Panc1 (cell line): Measurements from ENCODE around the gene PCDHGC3. TPM values are rescaled to one million over a fixed set of nuclear protein-coding genes. Genes with fewer than 3 reads are reported as not detected.

ENCODE experiments used
- ATAC-seq: fragments of 200-7000 bp; cut with Tn5 transposase; 2 replicates; pipeline ENCODE4 v1.9.1; 2020; ENCODE audit warnings: mild to moderate bottlenecking, moderate library complexity
- BruUV-seq: library from RNA; stranded (reverse); fragments of 400-500 nt; replicated peaks from 2 replicates; lab custom pipeline; 2021; lab: Mats Ljungman, UMichigan
- CTCF ChIA-PET: fragments of 300-600 bp; sonication (Branson Sonifier 250); formaldehyde crosslinking; loops from one replicate; lab custom pipeline; 2022; ENCODE audit warnings: antibody characterized with exemption; lab: Charles Lee
- POLR2A ChIA-PET: fragments of 300-600 bp; sonication (Branson Sonifier 250); formaldehyde crosslinking; loops from one replicate; lab custom pipeline; 2022; ENCODE audit warnings: antibody characterized with exemption; lab: Charles Lee
- DNase-seq: peaks from one replicate; pipeline ENCODE4 v3.0.0-alpha.2; 2010; ENCODE audit warnings: low read depth, low spot score
- H3K27ac ChIP-seq: 2 replicates; pipeline ENCODE4 v1.5.1; 2011; ENCODE audit warnings: mild to moderate bottlenecking, low read length, inconsistent platforms
- H3K27me3 ChIP-seq: fragments of 200-500 bp; sonication (Bioruptor generic); 2 replicates; pipeline ENCODE4 v1.6.0; 2014; ENCODE audit warnings: low read length, inconsistent platforms; ENCODE audit not compliant: control insufficient read depth, insufficient read depth
- H3K36me3 ChIP-seq: fragments of 200-500 bp; sonication (Bioruptor generic); 2 replicates; pipeline ENCODE4 v1.5.1; 2014; ENCODE audit warnings: inconsistent platforms, mild to moderate bottlenecking, low read length, moderate library complexity; ENCODE audit not compliant: control insufficient read depth, insufficient read depth
- H3K4me1 ChIP-seq: 2 replicates; pipeline ENCODE4 v1.5.1; 2011; ENCODE audit warnings: inconsistent platforms, mild to moderate bottlenecking, low read length, moderate library complexity; ENCODE audit not compliant: control insufficient read depth, insufficient read depth
- H3K4me3 ChIP-seq, 2 experiments: 2 replicates each; pipeline ENCODE4 v1.5.1; 2011 to 2012; ENCODE audit warnings: low read depth in 2 of 2, low read length in 2 of 2, mild to moderate bottlenecking in 2 of 2, inconsistent platforms in 1 of 2, moderate library complexity in 1 of 2
- H3K9me3 ChIP-seq: fragments of 200-500 bp; sonication (Bioruptor generic); 2 replicates; pipeline ENCODE4 v1.5.1; 2014; ENCODE audit warnings: low read depth, mild to moderate bottlenecking, inconsistent platforms, low read length, moderate library complexity; ENCODE audit not compliant: control insufficient read depth, insufficient read depth
- POLR2AphosphoS5 ChIP-seq: IDR thresholded peaks from 2 replicates; pipeline ENCODE4 v1.6.1; 2012; ENCODE audit warnings: mild to moderate bottlenecking, low read depth, low read length, moderate library complexity
- REST ChIP-seq, 2 experiments: IDR thresholded peaks; 2 replicates each; pipeline ENCODE4 v1.6.1; 2011 to 2012; ENCODE audit warnings: low read depth in 2 of 2, control low read depth in 1 of 2, low read length in 1 of 2, mild to moderate bottlenecking in 1 of 2, moderate library complexity in 1 of 2; ENCODE audit not compliant: insufficient read depth in 1 of 2
- SIN3A ChIP-seq: IDR thresholded peaks from 2 replicates; pipeline ENCODE4 v1.6.1; 2012; ENCODE audit warnings: low read depth, mild to moderate bottlenecking, low read length, moderate library complexity, borderline replicate concordance; ENCODE audit not compliant: insufficient read depth
- TCF7L2 ChIP-seq: IDR thresholded peaks from 2 replicates; pipeline ENCODE4 v1.6.1; 2011; ENCODE audit warnings: mild to moderate bottlenecking, low read depth, low read length, inconsistent platforms
- in situ Hi-C: cut with HindIII; loops from 2 replicates; pipeline ENCODE4 v1.10.0; 2016; ENCODE audit warnings: low sequenced_read_pairs, low pct_unique_long_range_greater_than_20kb
- intact Hi-C: fragments of 100-400 bp; cut with micrococcal nuclease; formaldehyde crosslinking; loops from one replicate; pipeline ENCODE4 v1.10.0; 2022; ENCODE audit not compliant: unreplicated experiment
- total RNA-seq: library from RNA; stranded (reverse); gene quantifications from one replicate; pipeline ENCODE4 v1.2.1, GENCODE V29; 2021; ENCODE audit not compliant: unreplicated experiment
- TF ChIP-seq, protein P1 (sequence below): fragments of 450-650 bp; IDR thresholded peaks from 2 replicates; pipeline ENCODE4 v1.5.1; 2017; ENCODE audit warnings: mild to moderate bottlenecking

Gene PCDHGC3
- total RNA-seq, 1 experiment from 2014 or later = 54.1 TPM

DNA sequence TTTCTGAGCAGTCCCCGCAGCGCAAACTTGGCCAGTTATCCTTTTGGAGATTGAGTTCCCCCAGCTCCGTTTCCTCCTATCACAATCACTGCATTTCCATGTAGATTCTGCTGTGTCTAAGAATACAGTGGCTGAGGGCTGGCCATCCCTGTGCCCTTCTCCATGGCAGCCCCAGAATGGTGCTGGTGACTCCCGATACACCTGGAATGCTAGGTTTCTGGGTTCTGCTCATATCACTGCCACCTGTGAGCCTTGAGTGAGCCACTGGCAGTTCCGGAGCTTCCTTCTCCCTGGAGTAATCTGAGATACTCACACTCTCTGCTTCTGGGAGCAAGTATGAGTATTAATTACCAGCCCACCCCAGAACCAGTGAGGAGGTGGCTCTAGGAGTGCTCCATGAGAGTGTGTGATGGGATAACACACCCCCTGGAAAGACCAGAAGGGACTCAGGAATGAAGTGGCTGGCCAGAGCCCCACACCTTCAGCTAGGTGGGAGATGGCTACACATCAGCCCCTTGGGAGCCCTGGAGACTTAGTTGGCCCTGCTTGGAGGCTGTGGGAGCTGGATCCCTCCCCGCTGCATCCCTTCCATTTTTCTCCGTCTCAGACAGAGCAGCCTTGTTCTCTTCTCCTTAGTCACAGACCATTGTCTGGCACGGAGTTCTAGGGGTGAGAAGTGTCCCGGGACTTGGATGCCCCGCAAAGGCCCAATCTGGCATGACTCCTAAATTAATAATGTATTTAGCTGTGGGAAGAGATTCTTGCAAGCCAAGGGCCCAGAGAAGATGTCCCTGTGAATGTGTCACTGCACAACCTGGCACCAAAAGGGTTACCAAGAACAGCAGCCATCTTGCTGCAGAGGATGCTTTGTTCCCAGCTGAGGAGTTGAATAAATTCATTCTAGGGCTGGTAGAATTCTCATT is 18.0 kb downstream of the PCDHGC3 start:
- CTCF ChIA-PET = interaction anchor here (0.5 to 0.8 kb wide), 2 partner anchors 28 to 76 kb away, joined by 3 to 4 read pairs; partner anchors contain the start of gene PCDHGB7

More for the DNA sequence above, 18.0 kb downstream of the PCDHGC3 start:
- no peak for ATAC-seq
- no TSS peak for BruUV-seq
- POLR2A ChIA-PET = interaction anchor here (0.5 to 0.6 kb wide), 2 partner anchors 38 to 126 kb away, joined by 3 to 6 read pairs; no protein-coding TSS in a partner anchor
- TF ChIP-seq REST (IDR thresholded peaks at IDR 0.05; ENCODE audit: insufficient read depth in 1 of 2, low read depth in 2 of 2, low read length in 1 of 2) = no peak
- TF ChIP-seq POLR2AphosphoS5 = no peak
- TF ChIP-seq, protein P1, sequence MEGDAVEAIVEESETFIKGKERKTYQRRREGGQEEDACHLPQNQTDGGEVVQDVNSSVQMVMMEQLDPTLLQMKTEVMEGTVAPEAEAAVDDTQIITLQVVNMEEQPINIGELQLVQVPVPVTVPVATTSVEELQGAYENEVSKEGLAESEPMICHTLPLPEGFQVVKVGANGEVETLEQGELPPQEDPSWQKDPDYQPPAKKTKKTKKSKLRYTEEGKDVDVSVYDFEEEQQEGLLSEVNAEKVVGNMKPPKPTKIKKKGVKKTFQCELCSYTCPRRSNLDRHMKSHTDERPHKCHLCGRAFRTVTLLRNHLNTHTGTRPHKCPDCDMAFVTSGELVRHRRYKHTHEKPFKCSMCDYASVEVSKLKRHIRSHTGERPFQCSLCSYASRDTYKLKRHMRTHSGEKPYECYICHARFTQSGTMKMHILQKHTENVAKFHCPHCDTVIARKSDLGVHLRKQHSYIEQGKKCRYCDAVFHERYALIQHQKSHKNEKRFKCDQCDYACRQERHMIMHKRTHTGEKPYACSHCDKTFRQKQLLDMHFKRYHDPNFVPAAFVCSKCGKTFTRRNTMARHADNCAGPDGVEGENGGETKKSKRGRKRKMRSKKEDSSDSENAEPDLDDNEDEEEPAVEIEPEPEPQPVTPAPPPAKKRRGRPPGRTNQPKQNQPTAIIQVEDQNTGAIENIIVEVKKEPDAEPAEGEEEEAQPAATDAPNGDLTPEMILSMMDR = no peak
- TF ChIP-seq SIN3A = no peak
- TF ChIP-seq TCF7L2 = no peak
- H3K36me3 ChIP-seq = no peaks in the 10 kb centered on the region
- H3K9me3 ChIP-seq = no peaks in the 10 kb centered on the region
- in situ Hi-C loops (no loop called here), intact Hi-C loops (no loop called here)
- no peaks in the 10 kb centered on the region for H3K4me1 ChIP-seq
- H3K27me3 ChIP-seq = no peaks in the 10 kb centered on the region
- no peak overlapping the region for H3K27ac ChIP-seq
- H3K4me3 ChIP-seq = no peak overlapping the region
- DNase-seq = no peak
